WERI-Rb-1 (cell line): ENCODE data around the gene NOTCH2.

Experiments used
- DNase-seq: peaks from one replicate; pipeline ENCODE4 v3.0.0-alpha.2; 2020
- H3K27ac ChIP-seq: fragments of 250-450 bp; sonication (Bioruptor Pico); 2 replicates; pipeline ENCODE4 v1.5.1; 2020; ENCODE audit warnings: mild to moderate bottlenecking, moderate library complexity
- H3K27me3 ChIP-seq: fragments of 250-450 bp; sonication (Bioruptor Pico); 2 replicates; pipeline ENCODE4 v1.5.1; 2021; ENCODE audit warnings: mild to moderate bottlenecking, low read depth, moderate library complexity; ENCODE audit not compliant: insufficient read depth, severe bottlenecking
- H3K36me3 ChIP-seq: fragments of 250-450 bp; sonication (Bioruptor Pico); 2 replicates; pipeline ENCODE4 v1.5.1; 2020; ENCODE audit warnings: mild to moderate bottlenecking, moderate library complexity
- H3K4me3 ChIP-seq: 2 replicates; pipeline ENCODE4 v1.5.1; 2011; ENCODE audit warnings: low read depth, mild to moderate bottlenecking, control low read depth, low read length
- H3K9me3 ChIP-seq: fragments of 250-450 bp; sonication (Bioruptor Pico); 2 replicates; pipeline ENCODE4 v1.5.1; 2021; ENCODE audit warnings: mild to moderate bottlenecking, moderate library complexity; ENCODE audit not compliant: severe bottlenecking
- TF ChIP-seq, protein P1 (sequence below): IDR thresholded peaks from 2 replicates; pipeline ENCODE4 v1.5.1; 2011; ENCODE audit warnings: low read depth, mild to moderate bottlenecking, control low read depth, inconsistent platforms, low read length

NOTCH2 gene

DNA sequence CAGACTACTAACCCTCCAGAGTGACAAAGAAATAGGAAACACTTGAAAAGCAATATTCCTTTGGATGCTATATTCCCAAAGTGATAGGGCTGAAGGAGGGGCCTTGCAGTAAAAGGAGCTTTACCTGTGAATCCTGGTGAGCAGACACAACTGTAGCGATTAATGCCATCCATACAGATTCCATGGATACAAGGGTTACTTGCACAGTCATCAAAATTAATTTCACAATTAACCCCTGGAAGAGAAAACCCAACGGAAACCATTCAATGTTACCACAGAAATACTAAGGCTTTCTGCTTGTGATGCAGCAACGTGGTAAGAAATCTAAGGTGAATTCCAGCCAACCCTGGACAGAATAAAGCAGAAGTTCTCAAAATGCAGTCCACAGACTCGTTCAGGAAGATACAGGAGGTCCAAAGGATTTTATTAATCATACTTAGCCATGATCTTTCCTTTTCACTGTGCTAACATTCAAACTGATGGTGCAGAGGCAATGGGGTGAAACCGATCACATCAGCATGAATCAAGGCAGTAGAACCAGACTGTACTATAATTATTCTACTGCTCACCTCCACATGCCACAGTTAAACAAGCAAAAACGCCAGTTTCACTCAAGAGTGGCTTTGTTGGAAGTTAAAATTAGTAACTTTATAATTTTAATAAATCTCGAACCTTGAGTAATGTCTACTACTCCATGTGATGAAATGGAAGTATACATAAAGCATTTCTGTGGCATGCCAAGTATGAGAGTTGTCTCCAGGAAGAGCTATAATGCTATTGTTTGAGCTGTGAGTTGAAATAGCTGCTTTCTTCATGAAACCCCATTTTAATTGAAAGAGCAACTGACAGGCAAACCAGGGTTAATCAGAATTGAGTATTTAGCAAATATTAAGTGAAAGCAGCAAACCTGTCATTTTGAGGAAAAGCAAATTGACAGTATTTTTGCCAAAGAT lies 109.9 kb downstream of the NOTCH2 start:
- Histone ChIP-seq H3K36me3 (peaks cover 10% of the 10 kb centered on the region), H3K27ac (no peak overlapping the region), H3K27me3 (no peaks in the 10 kb centered on the region), H3K9me3 (no peaks in the 10 kb centered on the region), H3K4me3 (no peak overlapping the region)
- DNase-seq, result no peak
- TF ChIP-seq, protein P1, sequence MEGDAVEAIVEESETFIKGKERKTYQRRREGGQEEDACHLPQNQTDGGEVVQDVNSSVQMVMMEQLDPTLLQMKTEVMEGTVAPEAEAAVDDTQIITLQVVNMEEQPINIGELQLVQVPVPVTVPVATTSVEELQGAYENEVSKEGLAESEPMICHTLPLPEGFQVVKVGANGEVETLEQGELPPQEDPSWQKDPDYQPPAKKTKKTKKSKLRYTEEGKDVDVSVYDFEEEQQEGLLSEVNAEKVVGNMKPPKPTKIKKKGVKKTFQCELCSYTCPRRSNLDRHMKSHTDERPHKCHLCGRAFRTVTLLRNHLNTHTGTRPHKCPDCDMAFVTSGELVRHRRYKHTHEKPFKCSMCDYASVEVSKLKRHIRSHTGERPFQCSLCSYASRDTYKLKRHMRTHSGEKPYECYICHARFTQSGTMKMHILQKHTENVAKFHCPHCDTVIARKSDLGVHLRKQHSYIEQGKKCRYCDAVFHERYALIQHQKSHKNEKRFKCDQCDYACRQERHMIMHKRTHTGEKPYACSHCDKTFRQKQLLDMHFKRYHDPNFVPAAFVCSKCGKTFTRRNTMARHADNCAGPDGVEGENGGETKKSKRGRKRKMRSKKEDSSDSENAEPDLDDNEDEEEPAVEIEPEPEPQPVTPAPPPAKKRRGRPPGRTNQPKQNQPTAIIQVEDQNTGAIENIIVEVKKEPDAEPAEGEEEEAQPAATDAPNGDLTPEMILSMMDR, result no peak

DNA sequence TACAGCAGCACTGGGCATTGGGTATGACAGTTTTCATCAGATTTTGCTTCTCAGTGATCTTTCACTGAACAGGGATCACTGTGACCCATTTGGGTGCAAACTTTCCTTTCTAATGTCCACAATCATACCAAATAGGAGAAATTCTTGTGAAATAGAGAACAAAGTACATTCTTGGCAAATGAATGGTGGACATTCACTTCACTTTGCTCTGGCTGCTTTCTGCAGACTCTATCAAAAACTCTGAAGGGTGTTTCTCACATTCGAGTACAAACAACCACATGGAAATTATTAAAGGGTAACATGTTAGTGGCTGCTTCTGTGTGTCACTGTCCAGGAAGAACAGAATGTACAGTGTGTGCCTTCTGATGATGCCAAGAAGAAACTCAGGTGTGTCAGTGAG lies 111.2 kb downstream of the NOTCH2 start:
- no peaks in the 10 kb centered on the region for H3K27me3 ChIP-seq
- DNase-seq, result no peak
- H3K27ac ChIP-seq, result no peak overlapping the region
- H3K9me3 ChIP-seq, result no peaks in the 10 kb centered on the region
- TF ChIP-seq, protein P1, result no peak
- H3K36me3 ChIP-seq, result peaks cover 20% of the 10 kb centered on the region
- H3K4me3 ChIP-seq, result no peak overlapping the region

DNA sequence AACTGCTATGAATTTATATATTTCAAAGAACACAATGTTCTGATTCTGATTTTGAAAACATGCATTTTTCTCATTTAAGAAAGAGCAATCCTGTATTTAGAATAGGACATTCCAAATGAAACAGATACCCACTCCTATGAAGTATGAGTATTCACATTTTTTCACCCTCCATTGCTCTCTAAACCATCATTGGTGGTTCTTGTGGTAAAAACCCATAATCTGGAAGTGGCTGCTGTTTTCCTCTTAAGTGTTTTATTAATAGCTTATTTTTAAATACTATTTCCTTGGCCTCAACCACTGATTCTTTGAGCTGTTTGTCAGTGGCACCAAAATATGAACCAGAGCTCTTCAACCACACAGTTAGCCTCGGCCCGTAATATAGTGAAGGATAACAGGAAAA lies 113.2 kb downstream of the NOTCH2 start:
- Histone ChIP-seq H3K27me3 (no peaks in the 10 kb centered on the region), H3K9me3 (no peaks in the 10 kb centered on the region), H3K4me3 (no peak overlapping the region), H3K36me3 (peaks cover 21% of the 10 kb centered on the region), H3K27ac (no peak overlapping the region)
- no peak for DNase-seq
- TF ChIP-seq, protein P1, result no peak

DNA sequence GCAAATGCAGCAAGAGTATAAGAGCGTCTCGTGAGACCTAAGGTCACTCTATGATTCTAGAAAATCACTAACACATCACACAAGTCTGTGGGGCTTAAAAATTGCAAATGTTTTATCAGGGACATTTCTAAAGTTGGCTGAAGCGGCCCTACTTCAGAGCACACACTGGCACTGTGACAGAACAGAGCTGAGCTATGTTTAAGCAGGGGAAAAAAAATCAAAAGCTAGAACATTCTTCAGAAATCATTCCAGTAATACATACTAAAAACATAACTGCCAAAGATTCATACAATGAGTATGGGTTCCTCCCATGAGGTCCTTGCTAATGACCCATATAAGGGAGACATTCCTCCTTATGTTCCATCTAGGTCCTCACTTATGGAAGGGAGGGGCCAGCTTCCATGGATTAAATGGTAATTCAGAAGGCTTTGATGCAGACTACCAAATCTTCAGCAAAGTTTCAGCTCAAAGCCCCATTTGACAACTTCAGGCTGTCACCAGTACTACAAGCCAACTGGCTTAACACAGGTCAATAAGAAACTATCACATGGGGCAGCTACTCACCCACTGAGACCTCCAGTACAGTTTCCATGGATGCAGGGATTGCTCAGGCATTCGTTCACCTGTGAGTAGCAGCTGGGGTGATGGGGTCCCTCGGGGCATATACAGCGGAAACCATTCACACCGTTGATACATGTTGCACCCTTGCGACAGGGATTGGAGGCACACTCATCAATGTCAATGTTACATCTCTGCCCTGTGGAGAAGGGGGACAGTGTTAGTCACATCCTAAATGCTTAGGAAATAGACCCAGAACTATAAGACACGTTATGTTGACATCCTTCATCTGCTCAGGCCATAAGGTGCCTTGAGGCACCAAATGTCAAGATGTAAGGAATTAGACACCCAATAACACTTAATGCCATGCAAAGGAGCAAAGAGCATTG lies 114.7 kb downstream of the NOTCH2 start:
- no peak overlapping the region for H3K4me3 ChIP-seq
- H3K27ac ChIP-seq, result no peak overlapping the region
- H3K9me3 ChIP-seq, result no peaks in the 10 kb centered on the region
- no peak for DNase-seq
- TF ChIP-seq, protein P1, result no peak
- no peaks in the 10 kb centered on the region for H3K27me3 ChIP-seq
- peaks cover 21% of the 10 kb centered on the region for H3K36me3 ChIP-seq

DNA sequence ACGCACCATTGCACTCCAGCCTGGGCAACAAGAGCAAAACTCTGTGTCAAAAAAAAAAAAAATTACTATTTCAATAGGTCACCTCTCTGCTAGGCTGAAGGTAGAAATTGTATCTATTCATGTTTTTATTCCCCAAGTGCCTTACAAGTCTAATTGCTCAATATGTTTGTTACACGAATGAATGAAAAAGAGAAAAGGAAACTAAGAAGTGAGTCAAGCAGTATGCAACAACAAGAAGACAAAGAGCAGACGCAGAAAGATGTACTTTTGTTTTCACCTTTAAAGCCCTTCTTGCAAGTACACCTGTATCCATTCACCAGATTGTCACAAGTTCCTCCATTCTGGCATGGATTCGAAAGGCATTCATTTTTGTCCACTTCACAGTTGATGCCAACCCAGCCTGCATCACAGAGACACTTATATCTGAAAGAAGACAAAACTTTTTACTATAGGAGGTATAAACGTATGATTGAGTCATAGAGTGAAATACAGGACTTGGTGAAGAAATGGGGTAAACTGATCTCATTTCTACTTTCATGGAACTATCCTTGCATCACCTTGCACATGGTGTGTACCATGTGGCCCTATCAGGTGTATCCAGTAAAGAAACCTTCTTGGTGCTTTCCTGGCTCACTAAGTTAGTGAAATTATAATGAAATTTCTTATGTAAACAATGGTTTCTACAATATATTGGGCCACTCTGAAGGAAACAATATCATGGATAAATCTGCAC lies 116.0 kb downstream of the NOTCH2 start:
- no peak overlapping the region for H3K27ac ChIP-seq
- DNase-seq, result no peak
- H3K9me3 ChIP-seq, result no peaks in the 10 kb centered on the region
- H3K36me3 ChIP-seq, result peaks cover 21% of the 10 kb centered on the region
- H3K4me3 ChIP-seq, result no peak overlapping the region
- H3K27me3 ChIP-seq, result no peaks in the 10 kb centered on the region
- TF ChIP-seq, protein P1, result no peak
